NCI-H446 treated with DMSO at 0.1 percent for 48 hours (cell line): ENCODE measurements around the gene C1orf56.

ENCODE experiments used
- DNase-seq: peaks from one replicate; lab custom pipeline; 2025; lab: John Stamatoyannopoulos, UW

C1orf56 gene

DNA sequence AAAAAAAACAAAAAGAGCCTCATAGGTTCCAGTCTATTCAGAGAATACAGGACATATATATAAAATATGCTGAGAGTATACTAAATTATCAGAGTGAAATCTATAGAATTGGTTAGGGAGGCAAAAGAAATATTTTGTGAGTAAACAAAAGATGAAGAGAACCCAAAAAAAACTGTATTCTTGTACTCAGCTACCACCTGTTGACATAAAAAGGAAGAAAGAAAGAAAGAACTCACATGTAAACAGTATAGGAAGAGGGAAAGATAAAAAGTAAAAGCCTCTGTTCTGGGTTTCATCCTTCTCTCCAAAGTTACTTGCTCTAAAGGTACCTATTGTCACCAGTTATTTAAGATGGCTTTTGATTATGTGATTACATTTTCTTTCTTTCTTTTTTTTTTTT lies 21.1 kb upstream of the C1orf56 start:
- no peak for DNase-seq

DNA sequence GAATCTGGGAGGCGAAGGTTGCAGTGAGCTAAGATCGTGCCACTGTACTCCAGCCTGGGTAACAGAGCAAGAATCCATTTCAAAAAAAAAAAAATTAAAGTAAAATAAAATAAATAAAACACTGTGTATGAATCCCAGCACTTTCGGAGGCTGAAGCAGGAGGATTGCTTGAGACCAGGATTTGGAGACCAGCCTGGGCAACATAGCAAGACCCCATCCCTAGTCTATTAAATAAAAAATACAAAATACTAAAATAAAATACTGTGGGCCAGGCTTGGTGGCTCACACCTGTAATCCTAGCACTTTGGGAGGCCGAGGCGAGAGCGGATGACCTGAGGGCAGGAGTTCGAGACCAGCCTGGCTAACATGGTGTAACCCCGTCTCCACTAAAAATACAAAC lies 15.4 kb upstream of the C1orf56 start:
- no peak for DNase-seq

DNA sequence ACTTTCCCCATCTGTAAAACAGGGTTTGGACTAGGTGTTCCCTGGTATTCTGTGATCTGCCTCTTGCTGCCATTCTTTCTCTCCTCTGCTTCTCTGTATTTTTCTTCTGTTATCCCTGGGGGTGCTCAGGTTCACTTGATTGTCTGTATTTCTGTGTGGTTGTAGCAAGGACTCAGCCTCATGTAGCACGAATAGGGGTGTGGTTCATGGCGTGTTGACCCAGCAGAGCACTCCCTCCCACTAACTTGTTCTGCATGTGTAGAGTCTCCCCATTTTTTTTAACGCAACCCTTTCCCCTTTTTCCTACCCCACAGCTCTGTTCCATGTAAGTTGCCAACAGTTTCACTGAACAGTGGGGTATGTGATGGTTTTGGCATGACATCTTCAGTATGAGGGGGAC lies 12.4 kb upstream of the C1orf56 start:
- DNase-seq = no peak

DNA sequence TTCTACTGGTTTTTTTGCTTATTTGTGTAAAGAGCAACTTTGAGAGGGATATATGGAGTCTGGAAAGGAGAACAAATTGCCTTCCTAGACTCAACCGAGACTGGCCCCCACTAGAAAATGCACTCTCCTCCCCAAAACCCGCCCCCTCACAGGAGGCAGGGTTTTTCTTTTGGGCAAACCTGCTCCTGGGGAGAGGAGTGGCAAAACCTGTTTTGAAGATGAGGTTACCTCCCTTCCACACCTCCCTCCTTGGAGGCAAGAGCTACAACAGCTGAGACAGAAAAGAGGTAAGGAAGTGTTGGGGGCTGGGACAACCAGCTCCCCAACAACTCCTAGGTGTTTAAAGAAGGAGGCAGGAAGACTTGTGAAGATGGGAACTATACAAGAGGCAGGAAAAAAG lies 11.2 kb upstream of the C1orf56 start, which contains the start of gene BNIPL:
Gene BNIPL, plus strand, starts transcription at position 231 of the 400 bp plus-strand sequence. Its CDS starts 140 bp downstream, at position 371.
- no peak for DNase-seq

DNA sequence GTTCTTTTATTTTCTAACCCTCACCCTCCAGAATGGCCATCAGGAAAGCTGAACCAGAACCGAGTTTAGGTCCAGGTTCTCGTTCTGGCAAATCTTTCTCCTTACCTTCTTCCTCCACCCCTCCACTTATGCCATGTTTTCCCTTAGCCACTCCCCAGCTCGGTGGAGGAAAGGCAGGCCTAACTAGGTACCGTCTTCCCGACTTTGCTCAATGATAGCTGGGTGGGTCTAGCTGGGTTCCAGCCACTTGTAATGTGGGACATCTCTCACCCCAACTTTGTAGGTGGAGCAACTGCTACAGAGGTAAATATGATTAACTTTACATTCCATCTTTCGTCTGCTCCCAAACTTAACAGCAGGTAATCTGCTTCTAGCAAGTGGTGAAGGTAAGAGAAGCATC lies 10.5 kb upstream of the C1orf56 start:
- DNase-seq = no peak

DNA sequence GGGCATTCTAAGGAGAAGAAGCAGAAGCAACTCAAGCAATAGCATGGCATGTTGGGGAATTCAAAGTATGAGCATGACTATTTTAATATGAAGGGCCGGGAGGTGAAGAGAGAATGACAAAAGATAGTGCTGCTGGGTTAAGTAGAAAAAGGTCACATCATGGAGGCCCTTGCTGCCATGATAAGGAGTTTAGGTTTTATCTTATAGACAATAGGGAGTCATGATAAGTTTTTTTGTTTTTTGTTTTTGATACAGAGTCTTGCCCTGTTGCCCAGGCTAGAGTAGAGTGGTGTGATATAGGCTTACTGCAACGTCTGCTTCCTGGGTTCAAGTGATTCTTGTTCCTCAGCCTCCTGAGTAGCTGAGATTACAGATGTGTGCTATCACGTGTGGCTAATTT lies 8.0 kb upstream of the C1orf56 start:
- DNase-seq = no peak

DNA sequence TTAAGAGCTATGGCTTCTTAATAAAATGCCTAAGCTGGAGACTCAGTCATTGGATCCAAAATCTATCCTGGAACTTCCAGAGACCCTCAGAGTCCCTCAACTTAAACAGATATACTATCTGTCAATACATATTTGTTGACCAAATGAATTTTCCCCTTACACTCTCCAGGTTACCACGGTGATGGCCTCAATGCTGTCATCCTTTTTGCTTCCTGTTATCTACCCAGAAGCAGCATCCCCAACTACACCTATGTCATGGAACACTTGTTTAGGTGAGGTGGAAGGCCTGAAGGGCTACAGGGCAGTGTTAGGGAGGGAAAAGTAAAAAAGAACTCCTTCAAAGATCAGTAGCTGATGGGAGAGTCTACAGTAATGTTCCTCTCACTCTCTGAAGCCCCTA lies 4.4 kb upstream of the C1orf56 start:
- DNase-seq = no peak

DNA sequence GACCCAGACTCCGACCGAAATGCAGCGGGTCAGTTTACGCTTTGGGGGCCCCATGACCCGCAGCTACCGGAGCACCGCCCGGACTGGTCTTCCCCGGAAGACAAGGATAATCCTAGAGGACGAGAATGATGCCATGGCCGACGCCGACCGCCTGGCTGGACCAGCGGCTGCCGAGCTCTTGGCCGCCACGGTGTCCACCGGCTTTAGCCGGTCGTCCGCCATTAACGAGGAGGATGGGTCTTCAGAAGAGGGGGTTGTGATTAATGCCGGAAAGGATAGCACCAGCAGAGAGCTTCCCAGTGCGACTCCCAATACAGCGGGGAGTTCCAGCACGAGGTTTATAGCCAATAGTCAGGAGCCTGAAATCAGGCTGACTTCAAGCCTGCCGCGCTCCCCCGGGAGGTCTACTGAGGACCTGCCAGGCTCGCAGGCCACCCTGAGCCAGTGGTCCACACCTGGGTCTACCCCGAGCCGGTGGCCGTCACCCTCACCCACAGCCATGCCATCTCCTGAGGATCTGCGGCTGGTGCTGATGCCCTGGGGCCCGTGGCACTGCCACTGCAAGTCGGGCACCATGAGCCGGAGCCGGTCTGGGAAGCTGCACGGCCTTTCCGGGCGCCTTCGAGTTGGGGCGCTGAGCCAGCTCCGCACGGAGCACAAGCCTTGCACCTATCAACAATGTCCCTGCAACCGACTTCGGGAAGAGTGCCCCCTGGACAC lies 534 bp downstream of the C1orf56 start:
- DNase-seq = peak; percentile 24

DNA sequence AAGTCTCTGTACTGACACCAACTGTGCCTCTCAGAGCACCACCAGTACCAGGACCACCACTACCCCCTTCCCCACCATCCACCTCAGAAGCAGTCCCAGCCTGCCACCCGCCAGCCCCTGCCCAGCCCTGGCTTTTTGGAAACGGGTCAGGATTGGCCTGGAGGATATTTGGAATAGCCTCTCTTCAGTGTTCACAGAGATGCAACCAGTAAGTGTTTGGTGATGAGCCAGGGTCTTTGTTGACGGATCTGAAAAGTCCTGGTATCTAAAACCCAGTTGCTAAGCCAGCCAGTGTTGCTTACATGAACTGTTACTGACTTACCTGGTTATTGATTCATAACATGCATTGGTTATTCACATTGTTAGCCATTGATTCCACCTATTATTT lies 1.1 kb downstream of the C1orf56 start:
- no peak for DNase-seq

DNA sequence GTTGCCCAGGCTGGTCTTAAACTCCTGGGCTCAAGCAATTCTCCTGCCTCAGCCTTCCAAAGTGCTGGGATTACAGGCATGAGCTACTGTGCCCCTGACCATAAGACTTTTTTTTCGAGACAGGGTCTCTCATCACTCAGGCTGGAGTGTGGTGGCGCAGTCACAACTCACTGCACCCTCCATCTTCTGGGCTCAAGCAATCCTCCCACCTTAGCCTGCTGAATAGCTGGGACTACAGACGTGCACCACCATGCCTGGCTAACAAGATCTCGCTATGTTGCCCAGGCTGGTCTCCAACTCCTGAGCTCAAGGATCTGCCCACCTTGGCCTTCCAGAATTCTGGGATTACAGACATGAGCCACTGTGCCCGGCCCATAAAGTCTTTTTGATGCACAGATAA lies 1.9 kb downstream of the C1orf56 start:
- DNase-seq = no peak

DNA sequence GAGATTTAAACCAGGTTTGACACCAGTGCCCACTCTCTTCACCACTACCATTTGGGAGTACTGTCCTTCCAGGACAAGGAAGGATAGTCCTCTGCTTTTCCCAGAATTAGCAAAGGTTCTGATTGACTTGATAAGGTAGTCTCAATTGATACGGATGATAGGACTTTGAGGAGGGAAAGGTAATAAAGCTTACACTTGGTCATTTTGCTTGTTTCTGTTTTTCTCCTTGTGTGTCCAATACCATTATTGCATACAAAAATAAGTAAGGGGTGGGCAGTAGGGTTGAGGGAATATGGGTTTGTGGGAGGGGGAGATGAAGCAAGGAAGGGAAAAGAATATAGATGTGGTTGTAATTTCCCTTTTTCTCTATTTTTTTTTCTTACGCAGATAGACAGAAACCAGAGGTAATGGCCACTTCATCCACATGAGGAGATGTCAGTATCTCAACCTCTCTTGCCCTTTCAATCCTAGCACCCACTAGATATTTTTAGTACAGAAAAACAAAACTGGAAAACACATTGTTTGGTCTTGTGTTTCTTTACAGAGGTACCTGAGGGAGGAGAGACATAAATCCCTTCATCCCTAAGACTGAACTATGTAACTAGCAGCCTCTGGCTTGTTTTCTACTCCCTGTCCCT lies 2.6 kb downstream of the C1orf56 start:
- no peak for DNase-seq

DNA sequence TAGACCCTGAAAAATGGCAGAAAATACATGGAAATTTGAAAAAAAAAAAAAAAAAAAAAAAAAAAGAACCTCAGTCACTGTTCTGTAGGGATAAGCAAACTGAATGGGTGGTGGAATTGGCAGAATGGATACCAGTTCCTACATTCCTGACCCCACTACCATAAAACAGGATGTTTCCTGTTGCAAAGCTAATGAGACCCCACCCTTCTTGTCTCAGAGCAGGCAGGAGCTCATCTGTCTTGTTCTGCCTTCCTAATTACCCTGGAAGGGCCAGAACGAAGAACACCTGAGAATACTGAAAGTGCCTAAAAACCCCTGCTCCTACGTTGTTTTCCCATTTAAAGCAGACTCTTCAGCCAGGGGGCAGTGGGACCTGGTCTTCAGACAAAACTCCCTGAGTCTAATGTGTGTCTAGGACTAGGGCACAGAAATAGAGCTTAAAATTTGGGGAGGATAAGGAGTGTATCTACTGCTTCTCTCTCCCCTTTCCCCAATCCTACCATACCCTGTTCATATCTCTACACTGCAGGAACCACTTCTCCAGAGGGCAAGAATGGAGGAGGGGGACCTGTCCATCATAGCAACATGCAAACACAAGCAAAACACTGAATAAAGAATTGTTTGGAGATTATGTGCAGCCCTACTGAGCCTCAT lies 3.9 kb downstream of the C1orf56 start:
- DNase-seq = no peak

DNA sequence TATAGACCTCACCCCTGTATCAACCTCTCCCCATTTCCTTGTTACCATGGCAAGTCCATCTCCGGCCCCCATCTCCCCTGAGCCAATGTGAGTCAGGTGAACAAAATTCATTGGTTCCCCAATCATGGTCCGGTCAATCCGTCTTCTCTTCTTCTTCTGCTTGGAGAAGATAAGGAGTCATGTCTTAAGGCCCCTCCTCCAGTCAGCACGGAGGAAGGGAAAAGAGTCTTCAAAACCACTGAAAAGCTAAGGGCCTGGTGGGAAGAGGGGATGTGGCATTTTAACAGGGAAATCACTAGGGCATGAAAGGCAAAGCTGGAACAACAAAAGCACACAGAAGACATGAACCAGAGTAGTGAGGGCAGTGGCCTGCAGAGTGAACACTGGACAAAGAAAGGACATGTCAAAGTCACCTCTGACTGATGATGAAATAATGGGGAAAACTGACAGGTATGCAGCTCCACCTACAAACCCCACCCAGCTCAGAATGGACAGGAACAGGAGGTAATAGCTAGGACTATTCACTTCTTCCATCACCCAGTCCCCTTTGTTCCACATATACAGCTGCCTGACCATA lies 7.5 kb downstream of the C1orf56 start:
- DNase-seq = no peak

DNA sequence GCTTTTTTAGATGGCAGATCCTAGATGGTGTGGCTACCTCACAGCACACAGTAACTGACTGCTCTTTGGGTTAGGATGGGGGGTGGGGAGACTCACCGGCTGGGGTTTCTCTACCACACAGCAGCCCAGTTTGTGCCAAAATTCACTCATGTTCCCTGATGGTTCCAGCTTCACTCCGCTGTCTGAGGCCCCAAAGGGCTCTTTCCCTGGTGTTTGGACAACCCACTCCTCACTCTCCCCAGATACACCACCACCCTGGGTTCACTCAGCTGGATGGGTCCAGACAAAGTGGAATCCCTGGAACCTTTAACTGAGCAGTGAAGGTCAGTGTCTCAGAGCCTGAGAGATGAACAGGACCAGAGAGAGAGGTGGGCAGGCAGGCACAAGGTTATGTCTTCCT lies 8.0 kb downstream of the C1orf56 start:
- DNase-seq = no peak

DNA sequence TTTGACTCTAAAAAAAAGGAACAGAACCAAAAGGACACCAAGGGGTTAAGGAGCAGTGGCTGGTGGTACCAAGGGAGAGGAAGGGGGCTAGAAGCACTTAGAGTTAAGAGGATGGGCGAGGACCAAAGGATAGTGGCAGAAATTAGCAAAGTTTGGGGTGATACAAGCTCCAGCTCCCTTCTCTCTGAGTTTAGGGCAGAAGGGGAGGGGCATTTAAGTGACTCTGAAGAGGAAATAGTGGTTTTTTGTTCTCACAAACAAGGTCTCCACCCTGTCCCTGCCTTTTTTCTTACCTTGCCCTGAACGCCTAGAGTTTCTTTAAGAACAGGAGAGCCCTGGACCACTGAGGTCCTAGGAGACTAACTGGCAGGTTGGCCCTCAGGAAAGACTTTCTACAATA lies 8.6 kb downstream of the C1orf56 start:
- DNase-seq = no peak

DNA sequence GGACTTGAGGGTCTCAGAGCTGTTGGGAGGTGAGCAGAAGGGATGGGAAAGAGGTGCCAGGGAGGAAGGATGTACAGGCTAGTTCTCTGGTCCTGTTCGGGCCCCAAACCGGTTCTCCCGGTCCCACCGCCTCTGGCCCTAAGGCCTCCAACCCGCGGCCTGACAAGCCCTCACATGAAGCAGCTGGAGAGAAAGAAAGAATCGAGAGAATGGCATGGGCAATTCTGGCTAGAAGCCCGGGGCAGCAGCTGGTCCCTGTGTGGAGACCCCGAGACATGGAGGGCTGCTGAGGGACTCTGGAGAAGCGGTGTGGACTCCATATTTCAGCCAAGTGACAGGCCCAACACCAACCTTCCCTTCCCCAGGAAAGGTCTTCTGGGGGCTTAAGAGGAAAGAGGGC lies 11.1 kb downstream of the C1orf56 start:
- peak; percentile 15 for DNase-seq

DNA sequence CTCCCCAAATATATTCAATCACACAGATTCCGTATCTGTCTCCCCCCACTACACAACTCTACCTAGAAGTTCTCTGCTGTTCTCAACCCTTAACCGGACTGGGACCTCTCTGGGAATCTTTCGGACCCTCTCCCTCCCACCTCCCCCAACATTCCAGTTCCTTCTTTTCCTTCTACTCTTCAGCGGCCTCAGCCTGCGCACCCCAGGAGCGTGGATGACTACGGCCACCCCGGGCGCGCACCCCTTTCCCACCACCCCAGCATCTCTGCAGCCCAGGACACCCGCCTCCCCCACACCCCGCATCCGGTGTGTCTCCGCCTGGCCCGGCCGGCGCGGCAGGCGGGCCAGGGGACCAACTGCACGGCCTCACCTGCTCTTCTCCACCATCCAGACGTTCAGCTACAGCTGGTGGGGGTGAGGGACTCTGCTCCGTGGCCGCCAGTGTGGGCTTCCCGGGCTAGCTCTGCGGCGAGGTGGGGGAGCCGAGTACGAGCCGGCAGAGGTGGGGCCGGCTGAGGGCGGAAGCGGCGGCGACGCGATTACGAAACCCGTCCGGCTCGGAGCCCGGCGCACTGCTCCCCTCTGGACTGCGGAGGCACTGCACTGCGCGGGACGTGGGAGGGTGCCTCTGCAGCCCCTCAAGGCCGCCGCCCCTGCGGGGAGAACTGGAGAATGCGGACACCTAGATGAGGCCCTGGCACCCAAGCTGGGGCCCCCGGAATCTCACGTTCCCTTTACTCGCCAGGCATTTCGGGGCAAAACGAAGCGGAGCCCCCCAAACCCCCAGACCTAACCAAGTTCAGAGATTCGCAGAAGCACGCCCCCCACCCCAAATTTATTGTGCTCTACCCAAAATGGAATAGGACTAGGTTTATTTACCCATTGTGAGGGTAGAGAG lies 11.8 kb downstream of the C1orf56 start, which contains the start of gene CDC42SE1:
Gene CDC42SE1, minus strand, starts transcription at position 514 of the 898 bp plus-strand sequence. CDS start 3,892 bp downstream, outside the sequence.
- peak; percentile 74 for DNase-seq

DNA sequence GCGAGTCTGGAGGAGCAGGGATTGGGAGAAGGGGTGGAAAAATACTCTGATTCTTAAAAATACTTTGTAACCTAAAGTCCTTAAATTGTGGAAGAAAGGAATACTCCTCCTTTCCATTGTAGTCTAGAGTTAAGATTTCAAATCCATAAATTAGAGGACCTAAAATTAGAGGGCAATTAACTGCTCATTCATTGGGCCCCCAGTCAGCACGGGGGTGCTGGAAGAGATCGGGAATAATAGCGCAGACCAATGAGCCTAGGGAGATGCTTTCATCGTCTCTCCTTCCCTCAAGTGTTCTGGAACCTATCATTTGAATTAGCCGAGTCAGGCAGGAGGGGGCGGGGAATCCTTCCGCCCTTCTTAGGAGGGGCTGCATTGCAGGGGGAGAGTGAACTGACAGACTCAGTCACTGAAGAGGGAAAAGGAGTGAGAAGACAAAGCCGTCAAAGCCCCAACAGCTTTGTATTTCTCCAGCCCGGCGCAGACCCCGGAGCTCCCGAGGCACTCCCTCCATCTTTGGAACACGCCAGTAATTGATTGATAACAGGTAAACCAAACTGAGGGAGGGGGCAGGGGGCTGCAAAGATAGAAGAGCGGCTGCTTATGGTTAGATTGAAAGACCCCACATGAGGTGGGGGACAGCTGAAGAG lies 12.6 kb downstream of the C1orf56 start, which contains the start of gene MLLT11:
Gene MLLT11, plus strand, starts transcription at position 391 of the 650 bp plus-strand sequence. CDS start 6,828 bp downstream, outside the sequence.
- peak; percentile 84 for DNase-seq

DNA sequence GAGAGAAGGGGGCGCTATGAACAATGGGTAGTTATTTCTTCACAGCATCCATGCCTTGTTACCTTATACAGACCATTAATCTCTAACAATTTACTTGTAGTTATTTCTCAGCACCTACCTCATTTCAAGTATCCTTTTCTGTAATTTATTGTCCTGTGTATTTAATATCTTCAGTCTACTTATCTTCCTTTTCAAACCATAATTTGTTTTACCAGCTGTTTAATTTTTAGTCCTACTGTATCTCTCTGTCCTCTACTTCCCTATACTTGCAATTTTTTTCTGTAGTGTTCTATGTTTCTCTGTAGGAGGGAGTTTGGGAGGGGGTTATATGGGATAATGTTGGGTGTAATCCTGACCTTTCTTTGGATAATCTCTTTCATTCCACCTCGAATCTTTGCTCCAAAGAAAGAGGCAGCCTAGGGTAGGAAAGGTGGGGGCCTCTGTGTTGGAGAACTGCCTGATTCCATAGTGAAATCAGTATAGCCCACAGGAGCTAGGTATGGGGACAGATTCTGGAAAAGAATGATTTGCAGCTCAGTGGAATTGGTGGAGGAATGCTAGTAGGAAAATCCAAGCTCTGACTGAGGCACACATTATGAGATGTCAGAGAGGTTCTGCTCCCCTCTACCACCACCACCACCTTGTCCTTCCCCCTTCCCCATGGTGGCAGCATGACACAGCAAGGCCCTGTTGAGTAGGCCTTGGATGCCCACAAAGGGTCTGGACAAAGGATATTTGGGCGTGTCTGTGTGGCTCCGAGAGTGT lies 13.3 kb downstream of the C1orf56 start:
- DNase-seq = no peak

DNA sequence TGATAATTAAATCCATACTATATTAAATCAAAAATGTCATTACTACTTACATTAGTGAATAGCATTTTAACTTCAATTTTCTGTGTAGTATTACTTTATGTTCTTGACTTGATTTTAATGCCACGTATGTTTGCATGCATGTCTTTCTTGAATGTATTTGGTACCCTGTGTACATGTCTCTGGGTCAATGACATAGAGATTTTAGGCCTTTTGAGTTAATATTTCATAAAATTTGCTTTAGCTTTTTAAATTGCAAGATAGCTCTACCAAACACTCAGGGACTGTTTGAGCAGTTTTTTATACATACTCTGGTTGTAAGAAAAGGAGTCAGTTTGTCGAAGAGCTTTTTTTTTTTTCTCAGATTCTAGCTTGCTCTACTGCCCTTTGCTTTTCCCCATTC lies 14.2 kb downstream of the C1orf56 start:
- DNase-seq = no peak
